NB4 (cell line): ENCODE results near the gene ST14.

Source experiments
- CTCF ChIP-seq: IDR thresholded peaks from one replicate; pipeline ENCODE4 v1.5.1; 2012; ENCODE audit warnings: low read depth, low read length
- POLR2A ChIP-seq: IDR thresholded peaks from 2 replicates; pipeline ENCODE4 v1.6.1; 2011; ENCODE audit warnings: mild to moderate bottlenecking; ENCODE audit not compliant: insufficient read length; ENCODE audit errors: extremely low read depth

DNA sequence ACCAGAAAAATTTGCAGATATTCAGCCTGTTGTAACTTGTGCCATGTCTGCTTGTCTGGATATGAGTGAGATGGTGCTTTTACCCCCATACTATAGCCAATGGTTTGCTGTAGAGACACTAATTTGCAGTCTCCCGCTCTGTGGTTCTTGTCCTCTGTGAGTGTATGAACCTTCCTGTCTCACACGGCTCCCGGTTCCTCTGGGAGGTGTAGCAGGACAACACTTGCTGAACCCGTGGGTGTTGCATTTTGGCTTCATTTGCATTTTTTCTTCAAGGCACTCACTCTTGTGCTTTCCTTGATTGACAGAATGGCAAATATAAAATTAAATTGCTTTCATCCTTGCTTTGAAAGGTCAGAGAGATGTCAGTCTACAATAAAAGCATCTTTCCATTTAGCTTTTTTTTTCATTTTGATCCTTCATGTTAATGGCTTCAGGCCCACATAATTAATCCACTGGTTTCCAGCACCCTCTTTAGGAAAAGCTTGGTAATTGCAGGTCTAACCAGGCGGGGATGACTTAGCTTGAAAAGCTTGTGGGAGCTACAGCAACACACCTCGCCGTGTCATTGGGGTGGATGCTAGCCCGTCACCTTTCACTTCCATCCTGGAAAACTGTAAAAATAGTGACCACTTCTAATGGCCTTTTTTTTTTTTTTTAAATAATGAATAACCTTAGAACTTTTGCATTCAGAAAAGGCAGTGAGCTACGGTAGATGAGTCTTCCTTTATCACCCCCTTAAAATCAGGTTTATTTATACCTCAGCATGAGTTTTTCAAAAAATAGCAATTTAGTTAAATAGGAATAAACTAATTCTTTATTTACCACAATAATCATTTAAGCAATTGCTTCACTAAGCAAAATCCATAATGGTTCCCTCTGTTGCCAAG lies 27.4 kb upstream of the ST14 start:
- TF ChIP-seq POLR2A (no peak), CTCF (peak; percentile 79)
